SH-SY5Y (cell line): ENCODE data around the gene SLC11A2.

Source experiments
- GATA2 ChIP-seq: IDR thresholded peaks from 2 replicates; pipeline ENCODE4 v1.6.1; 2011; ENCODE audit warnings: mild to moderate bottlenecking, low read depth, low read length
- GATA3 ChIP-seq: IDR thresholded peaks from 2 replicates; pipeline ENCODE4 v1.6.1; 2011; ENCODE audit warnings: low read depth, mild to moderate bottlenecking, low read length, moderate library complexity

The SLC11A2 gene

DNA sequence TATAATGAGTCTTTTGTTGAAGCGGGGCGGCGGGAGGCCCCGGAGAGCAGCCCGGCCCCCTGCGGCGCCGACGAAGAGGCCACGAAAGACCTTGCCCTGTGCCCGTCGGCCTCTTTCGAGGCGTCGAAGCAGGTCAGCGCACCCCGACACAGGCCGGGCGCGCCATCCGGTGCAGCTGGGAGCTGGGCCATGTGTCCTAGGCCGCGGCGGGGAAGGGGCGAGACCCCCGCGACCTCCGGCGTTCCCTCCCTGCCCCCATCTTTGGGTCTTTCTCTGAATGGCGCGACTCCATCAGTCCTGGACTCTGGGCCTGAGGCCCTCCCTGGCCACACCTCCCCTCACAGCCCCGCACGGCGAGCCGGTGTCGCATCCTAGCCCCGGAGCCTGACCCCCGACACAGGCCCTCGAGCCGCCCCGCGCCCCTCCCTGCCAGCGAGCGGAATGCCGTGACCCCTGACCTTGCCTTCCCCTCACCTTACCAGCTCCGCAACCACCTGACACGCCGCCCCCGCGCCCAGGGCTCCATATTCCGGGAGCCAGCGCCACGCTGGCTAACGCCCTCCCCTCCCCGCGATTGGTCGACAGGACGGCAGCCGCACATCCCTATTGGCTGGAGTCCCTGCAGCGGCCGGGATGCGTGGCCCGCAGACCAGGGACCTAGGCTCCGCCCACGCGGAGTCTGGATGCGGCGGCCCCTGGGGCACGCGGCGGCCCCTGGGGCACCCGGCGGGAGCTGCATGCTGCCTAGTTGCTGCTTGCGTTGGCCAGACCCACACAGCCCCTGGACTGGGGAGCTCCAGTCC, at the start of gene SLC11A2:
TSS of gene SLC11A2 (minus strand) at position 549 of the 803 bp plus-strand sequence. CDS start 15,656 bp downstream, outside the sequence.
- TF ChIP-seq GATA3: no peak
- no peak for TF ChIP-seq GATA2

- TF ChIP-seq GATA3 (no peak), GATA2 (no peak)
Observed at GRCh38 chr12:51075390-51075789, 49.2 kb upstream of the SLC11A2 start.

DNA sequence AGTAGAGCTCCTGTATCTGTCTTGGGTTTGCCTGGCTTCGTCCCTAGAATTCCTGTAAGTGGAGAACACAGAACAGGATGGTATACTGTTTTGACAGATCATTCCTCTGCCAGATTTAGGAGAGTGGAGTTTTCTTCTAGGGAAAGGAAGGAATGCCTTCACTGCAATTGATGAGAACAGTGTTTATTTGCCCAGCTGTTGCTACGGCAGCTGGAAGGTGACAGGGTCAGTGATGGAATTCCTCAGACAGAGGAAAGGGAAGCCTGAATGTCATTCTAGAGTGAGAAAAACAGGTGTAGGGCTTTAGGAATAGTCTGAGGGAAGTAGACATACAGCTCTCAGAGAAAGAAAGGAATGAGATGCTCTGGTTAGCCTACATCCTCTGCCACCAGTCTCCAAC, 45.5 kb upstream of the SLC11A2 start:
- no peak for TF ChIP-seq GATA3
- no peak for TF ChIP-seq GATA2

- no peak for TF ChIP-seq GATA3
- no peak for TF ChIP-seq GATA2
Observed at GRCh38 chr12:51070004-51070403, 43.8 kb upstream of the SLC11A2 start.

GRCh38 chr12:51067771-51068170, 41.6 kb upstream of the SLC11A2 start:
- no peak for TF ChIP-seq GATA3
- no peak for TF ChIP-seq GATA2

DNA sequence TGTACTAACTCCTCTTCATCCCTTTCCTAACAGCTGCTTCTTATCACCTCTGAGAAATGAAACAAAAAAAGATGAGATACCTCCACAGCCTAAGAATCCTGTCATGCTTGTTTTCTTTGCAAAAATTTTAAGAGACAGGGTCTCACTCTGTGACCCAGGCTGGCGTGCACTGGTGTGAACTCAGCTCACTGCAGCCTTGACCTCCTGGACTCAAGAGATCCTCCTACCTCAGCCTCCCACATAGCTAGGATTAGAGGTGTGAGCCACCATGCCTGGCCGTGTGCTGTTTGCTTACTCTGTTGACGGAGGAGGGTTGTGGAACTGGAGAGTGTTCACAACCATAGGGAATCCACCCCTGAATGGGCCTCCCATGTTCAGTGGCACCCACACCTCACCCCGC, 41.0 kb upstream of the SLC11A2 start:
- no peak for TF ChIP-seq GATA2
- no peak for TF ChIP-seq GATA3

GRCh38 chr12:51065530-51065929, 39.3 kb upstream of the SLC11A2 start:
- TF ChIP-seq GATA2 (no peak), GATA3 (no peak)

GRCh38 chr12:51062631-51063397, 36.6 kb upstream of the SLC11A2 start:
- TF ChIP-seq GATA3 (no peak), GATA2 (no peak)

DNA sequence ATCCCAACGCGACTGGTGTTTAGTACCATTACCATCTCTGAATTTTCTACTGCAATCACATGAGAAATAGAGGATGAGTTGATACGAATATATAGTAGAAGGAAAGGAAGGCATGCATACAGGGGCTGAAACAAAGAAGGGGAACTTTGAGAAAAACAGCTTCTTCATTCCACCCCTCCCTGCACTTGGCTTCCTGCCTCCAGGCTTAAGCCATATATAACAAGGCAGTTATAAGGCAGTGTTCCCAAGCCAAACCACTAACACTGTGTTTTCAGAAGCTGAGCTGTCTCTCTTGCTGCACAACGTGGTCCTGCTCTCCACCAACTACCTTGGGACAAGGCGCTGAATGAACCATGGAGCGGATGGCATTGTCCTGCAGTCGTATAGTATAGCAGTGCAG, 32.9 kb upstream of the SLC11A2 start:
- TF ChIP-seq GATA3 (no peak), GATA2 (no peak)

DNA sequence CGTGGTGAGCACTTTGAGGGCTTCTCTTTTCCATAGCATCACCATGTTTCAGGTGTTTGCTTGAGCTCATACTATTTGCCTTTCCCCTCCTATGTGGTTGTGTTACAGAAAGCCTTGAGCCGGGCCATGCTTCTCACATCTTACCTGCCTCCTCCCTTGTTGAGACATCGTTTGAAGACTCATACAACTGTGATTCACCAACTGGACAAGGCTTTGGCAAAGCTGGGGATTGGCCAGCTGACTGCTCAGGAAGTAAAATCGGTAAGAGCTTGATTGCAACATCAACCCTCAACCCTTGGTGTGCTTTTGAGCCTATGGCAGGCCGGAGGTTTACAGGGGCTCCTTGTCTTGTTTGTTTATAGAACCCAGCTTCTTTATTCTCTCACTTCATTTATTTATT, 30.1 kb upstream of the SLC11A2 start:
- no peak for TF ChIP-seq GATA3
- no peak for TF ChIP-seq GATA2

DNA sequence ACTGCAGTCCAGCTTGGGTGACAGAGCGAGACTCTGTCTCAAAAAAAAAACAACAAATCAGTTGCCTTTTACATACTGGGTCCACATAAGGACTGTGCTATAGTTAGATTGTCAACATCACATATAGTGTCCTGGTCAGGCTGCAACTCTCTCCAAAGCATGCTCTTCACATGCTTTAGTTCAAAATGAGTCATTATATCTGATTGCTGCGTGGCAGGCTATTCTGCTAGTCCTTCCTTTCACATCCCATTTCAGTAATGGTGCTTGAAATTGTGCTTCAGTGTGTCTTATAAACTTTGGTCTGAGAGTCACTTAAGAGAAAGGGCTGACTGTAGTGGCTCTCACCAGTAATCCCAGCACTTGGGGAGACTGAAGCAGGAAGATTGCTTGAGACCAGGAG, 28.9 kb upstream of the SLC11A2 start:
- TF ChIP-seq GATA3 (no peak), GATA2 (no peak)

- TF ChIP-seq GATA2 (no peak), GATA3 (no peak)
Observed at GRCh38 chr12:51051787-51052186, 25.6 kb upstream of the SLC11A2 start.

GRCh38 chr12:51049525-51049924, 23.3 kb upstream of the SLC11A2 start:
- TF ChIP-seq GATA3 (no peak), GATA2 (no peak)

DNA sequence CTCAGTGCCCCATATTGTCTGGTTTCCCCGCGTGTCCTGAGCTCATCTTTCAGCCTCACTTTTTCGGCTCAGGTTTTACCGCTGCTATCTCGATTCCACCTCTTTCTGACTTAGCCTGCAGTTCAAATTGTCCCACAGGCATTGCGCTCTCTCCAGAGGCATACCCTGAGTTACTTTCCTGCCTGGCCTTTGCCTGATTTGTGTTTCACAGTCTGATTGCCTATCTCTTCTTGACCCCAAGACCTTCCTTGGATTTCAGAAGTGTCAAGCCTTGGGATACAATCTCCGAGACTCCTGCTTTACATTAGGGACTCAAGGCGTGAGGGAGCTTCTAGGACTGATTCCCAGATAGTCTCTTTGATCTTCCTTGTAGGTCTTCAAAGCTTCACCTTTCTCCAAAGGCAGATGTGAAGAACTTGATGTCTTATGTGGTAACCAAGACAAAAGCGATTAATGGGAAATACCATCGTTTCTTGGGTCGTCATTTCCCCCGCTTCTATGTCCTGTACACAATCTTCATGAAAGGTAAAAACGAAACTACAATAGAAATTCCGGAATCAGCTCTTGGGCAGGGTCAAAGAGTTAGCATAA, 22.6 kb upstream of the SLC11A2 start:
- TF ChIP-seq GATA2 (no peak), GATA3 (no peak)
